Measurements from ENCODE around the gene BIVM. TPM values are rescaled to one million over a fixed set of nuclear protein-coding genes. Genes with fewer than 3 reads are reported as not detected.

Gene BIVM
- polyA plus RNA-seq, 3 donors from 2014 or later = 13.3 to 20.1 (median 13.6) TPM

Other genes with a start within 250 kb of the BIVM start
- 10 to 100 TPM; 15.1 to 57.4 (median 37.6) TPM for gene TPP2, start 202.1 kb upstream of the BIVM start, polyA plus RNA-seq
- not detected for gene METTL21C, start 104.1 kb upstream of the BIVM start, polyA plus RNA-seq
- gene TEX30, start 25.3 kb upstream of the BIVM start, polyA plus RNA-seq = 10 to 100 TPM; 24.3 to 30.8 (median 24.5) TPM
- gene POGLUT2, start 143 bp upstream of the BIVM start, polyA plus RNA-seq = 1 to 10 TPM; 1.2 to 4.2 (median 1.7) TPM
- 10 to 100 TPM; 24.2 to 67.6 (median 36.3) TPM for gene ERCC5, start 46.9 kb downstream of the BIVM start, polyA plus RNA-seq

Data from immature natural killer cell (primary cell).